ENCODE data around the gene HPCA. TPM values are rescaled to one million over a fixed set of nuclear protein-coding genes. Genes with fewer than 3 reads are reported as not detected.

The HPCA gene
- not detected for total RNA-seq
- long read RNA-seq = 0 reads

DNA sequence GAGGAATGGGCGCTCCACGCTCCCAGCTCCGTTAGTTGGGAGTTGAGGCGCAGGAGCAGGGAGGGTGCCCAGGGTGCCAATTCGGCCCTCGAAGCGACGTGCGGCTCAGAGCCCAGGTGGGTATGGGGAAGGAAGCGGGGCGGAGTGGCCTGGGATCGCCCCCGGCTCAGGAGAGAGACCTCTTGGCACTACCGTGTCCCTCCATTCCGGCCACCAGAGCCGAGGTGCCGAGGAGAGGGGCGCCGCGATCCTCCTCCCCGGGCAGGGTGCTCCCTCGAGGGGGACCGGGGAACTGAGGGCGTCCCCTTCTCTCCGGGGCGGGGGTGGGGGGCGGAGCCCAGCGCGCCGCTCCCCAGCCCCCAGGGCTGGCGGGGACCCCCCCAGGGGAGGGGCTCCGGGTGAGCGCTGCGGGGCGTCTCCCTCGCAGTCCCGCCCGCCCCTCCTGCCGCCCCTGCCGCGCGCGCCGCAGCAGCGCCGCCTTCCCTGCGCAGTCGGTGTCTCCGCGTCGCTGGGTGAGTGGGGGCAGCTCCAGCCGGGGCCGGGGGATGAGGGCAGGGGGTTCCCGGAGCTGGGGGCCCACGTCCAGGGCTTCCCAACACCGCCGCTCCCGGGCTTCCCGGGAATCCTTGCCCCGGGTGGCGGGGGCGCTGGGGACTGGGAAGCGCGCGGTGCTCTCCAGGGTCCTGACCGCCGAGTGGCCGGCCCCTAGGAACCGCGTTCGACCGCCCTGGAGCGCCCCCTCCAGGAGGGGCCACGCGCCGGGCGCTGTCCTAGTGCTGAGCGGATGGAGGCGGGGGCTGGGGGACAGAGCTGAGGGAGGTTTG, at the start of gene HPCA:
Gene HPCA (plus strand): TSS at position 488 of the 824 bp plus-strand sequence. CDS start 2,408 bp downstream, outside the sequence.
- intact Hi-C loops (cut with DNase I) = no loop called here
- DNase-seq (peak; percentile 72), ATAC-seq (ENCODE audit: poor library complexity) (peak; percentile 76)

DNA sequence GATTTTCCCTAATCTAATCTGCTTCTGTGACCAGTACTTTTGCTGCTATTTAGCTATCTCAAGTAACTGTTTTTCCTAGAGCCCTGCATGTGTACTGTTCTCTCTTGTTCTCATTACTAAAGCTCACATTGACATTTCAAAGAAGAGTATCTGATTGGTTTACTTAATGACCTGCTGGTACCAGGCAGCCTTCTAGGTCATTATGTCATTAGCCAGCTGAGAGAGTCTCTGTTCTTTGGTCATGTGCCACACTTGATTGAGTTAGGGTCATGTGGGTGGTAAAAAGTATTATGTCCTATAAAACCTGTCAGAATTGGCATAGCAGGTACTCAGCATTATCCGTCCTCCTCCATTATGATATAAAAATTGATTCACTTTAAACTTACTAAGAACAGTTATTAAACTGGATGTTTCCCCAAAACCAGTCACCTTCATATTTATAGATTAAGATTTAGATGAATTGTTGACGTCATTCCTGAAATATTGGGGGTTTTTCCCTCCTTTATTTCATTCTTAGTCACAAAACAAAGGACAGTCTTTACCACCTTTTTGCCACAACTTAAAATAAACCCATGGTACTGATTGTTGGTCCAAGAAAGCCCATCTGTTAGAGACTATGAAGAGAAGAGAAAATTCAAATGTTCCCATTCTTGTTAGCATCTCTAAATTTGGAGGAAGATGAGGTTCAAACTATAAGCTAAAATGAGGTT, 37.8 kb upstream of the HPCA start:
- DNase-seq = no peak
- intact Hi-C loops (cut with DNase I) = no loop called here
- ATAC-seq (ENCODE audit: poor library complexity) = no peak

- intact Hi-C loops (cut with DNase I) = no loop called here
- ATAC-seq (ENCODE audit: poor library complexity) = no peak
- DNase-seq = no peak
These were observed 30.3 kb upstream of the HPCA start for GRCh38 chr1:32855861-32856617.

DNA sequence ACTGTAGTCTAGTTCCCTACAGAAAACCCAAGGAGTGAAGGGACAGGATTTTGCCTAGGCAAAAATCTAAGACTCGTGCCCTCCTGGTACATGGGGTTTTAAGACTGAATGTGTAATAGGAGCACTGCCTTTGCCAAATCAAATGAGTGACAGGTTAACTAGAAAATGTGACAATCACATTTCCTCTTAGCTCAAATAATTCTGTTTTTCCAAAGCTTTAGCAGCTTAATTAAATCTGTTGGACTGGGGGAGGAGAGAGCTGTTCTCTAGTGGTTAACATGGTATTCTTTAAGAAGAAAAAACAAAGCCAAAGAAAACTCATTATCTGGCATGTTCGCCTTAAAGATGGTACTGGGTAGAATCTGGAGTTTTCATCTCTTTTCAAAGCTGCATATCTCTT, 28.2 kb upstream of the HPCA start:
- no peak for ATAC-seq (ENCODE audit: poor library complexity)
- intact Hi-C loops (cut with DNase I) = no loop called here
- DNase-seq = no peak

DNA sequence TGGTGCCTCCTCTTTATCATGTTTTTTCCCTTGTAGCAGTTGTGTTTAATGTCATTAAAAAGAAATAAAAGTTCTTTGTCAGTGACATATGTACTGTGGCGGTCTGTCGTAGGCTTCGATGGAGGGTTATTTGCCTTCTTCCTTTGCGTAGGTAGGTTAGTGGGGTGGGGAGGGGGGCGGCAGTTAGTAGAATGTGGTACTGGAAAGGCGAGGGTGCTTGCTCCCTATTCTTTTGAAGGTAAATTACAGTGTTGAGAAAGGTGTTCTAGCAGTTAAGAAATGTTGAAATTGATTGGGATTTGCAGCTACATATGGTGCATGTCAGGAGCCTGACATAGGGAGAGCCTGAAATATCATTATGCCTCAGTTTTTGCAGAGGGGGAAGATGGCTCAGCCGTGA, 27.5 kb upstream of the HPCA start:
- ATAC-seq (ENCODE audit: poor library complexity) = no peak
- intact Hi-C loops (cut with DNase I) = no loop called here
- DNase-seq = no peak

DNA sequence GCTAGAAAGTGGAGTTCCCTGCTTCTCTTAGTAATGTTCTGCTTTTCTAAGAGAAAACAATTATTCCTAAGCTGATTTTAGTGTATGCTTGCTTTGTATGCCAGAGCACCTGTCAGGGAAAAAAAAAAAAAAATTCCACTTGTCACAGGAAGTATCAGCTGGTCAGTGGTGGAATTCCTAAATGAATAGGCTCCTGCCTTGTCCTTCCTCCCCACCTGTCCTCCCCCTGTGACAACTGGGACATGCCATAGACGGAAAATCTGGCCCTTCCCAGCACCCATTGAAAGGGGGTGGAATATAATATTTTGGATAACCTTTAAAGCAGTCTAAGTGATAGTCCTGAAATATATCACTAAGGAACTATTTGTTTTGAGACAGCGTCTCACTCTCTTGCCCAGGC, 26.4 kb upstream of the HPCA start:
- intact Hi-C loops (cut with DNase I) = no loop called here
- DNase-seq (no peak), ATAC-seq (ENCODE audit: poor library complexity) (no peak)

DNA sequence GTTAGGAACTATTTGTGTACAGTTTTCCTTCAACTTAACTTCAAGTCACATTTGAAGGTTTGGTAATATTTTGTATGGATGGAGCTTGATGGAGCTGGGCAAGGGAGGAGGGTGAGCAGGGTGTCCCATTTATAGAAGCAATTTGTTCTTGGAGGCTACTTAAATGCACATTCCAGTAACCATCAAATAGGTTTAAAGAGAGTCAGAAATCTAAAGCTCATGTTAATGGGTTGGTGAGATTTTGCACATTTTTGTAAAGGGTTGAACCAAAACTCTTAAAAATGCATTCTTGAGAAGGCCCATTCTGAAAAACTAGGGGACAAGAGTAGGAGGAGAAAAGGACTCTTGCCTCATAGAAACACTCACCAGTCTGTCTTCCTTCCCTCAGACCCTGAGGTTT, 25.7 kb upstream of the HPCA start:
- intact Hi-C loops (cut with DNase I) = no loop called here
- DNase-seq (no peak), ATAC-seq (ENCODE audit: poor library complexity) (no peak)

DNA sequence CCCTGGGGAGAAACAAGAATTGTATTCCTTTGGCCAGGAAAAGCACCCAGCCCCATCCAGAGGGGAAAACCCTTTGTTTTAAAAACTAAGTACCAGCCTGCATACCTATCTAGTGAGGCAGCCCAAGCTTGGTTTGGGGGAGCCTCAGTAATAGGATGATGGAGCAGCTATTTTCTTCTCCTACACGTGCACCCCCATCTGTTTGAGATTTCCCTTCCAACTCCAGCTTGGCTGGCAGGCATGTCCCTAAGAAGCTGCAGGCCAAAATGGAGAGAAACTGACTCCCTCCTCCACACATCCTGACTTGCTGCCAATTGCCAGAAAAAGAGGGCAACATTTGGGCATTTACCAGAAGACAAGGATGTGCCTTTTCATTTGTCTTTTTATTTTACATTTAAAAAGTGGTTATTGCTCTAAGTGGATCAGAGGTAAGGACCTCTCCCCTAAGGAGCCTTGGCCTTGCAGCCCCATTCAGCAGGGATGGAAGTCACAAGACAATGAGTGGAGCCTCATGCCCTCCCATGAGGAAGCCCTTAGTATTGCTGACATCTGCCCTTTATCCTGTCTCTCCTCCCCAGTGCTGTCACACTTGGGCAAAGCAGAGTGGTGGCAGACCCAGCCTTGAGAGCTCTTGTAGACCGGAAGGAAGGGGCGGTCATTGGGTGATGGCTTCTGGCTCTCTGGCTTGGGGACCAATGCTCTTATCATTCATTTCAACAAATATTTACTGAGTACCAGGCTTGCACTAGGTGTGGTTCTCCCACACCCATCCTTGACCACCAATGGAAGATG, 24.2 kb upstream of the HPCA start:
- DNase-seq (no peak), ATAC-seq (ENCODE audit: poor library complexity) (no peak)
- intact Hi-C loops (cut with DNase I) = no loop called here

GRCh38 chr1:32863218-32863880, 22.9 kb upstream of the HPCA start:
- intact Hi-C loops (cut with DNase I) = no loop called here
- ATAC-seq (ENCODE audit: poor library complexity) = no peak
- DNase-seq = no peak

GRCh38 chr1:32863881-32864245, 22.4 kb upstream of the HPCA start:
- intact Hi-C loops (cut with DNase I) = no loop called here
- DNase-seq (no peak), ATAC-seq (ENCODE audit: poor library complexity) (peak; percentile 6)

DNA sequence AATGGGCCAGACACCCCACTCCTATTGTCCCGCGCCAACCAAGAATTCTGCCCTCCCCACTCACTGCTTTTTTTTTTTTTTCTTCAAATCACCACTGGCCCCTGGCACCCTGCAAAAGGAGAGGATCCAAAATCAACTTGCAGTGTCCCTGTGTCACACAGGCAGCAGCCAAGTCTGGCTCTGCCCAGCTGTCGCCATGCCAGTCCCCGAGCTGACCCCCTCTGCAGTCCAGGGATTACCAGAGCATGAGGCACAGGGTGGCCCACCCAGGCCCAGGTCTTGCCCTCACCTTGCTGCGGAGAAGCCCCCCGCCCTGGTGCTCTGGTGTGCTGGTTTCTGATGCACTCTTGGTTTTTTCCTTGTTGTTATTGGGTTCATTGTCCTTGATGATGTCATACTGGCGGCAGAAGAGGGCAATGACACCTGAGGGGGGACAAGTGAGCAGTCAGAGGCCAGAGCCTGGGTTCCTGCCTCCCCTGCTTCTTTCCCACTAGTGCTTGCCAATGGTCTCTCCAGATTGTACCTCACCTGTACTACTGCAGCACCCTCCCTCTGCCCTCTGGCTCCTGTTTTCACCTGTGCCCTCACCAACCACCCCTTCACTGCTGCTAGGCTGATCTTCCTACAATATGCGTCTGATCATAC, 21.8 kb upstream of the HPCA start:
- DNase-seq = no peak
- peak; percentile 67 for ATAC-seq (ENCODE audit: poor library complexity)
- intact Hi-C loops (cut with DNase I) = no loop called here

DNA sequence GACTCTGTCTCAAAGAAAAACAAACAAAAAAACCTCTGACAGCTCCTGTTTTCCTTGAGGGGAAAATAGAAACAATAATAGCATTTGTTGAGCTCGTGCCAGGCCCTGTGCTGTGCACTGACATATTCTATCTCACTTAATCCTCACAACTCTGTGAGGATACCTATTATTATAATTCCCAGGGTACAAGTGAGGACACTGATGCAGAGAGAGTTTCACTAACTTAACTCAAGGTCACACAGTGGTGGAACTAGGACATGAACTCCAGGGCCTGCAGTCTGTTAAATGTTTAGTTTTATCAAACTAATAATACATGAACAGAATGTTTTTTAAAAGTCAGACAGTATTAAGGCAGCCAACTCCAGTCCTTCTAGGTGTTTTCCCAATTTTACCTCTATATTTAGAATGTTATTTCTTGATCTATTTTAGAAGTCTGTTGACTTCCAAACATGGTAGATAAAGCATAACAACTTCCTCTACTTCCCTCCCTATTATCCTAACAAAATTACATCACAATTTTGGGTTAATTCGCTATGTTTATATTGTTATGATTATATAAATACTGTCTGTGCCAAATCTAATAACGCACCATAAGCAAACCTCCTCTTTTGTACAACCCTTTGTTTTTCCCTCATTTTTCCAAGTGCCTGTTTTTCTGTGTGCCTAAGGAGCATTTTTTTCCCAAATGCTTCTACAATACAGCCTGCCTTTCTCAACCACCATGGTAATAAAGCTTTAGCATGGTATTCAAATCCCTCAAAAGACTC, 20.5 kb upstream of the HPCA start:
- peak; percentile 41 for ATAC-seq (ENCODE audit: poor library complexity)

DNA sequence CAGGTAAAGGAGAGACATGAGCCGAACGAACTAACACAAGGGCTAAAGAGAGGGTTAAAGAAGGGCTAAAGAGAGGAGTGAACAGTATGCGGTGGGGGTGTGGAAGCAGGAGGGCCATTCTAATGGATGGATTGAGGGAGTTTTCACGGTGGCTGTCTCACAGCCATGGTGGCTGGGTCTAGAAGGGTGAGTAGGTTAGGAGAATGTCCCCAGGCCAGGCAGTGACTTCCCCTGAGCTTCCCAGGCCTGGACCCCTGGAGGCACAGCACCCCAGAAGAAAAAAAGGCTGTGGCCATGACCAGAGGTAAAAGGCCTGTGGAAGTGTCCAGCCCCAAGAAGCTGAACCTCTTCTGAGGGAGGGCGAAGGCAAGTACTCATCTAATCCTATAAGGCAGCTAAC, 19.1 kb upstream of the HPCA start:
- intact Hi-C loops (cut with DNase I) = no loop called here
- ATAC-seq (ENCODE audit: poor library complexity) (no peak), DNase-seq (no peak)

More for the DNA sequence above, 20.5 kb upstream of the HPCA start:
- intact Hi-C loops (cut with DNase I) = no loop called here
- DNase-seq = no peak

- intact Hi-C loops (cut with DNase I) = no loop called here
- DNase-seq = no peak
These were observed 18.6 kb upstream of the HPCA start for GRCh38 chr1:32867671-32868070.

DNA sequence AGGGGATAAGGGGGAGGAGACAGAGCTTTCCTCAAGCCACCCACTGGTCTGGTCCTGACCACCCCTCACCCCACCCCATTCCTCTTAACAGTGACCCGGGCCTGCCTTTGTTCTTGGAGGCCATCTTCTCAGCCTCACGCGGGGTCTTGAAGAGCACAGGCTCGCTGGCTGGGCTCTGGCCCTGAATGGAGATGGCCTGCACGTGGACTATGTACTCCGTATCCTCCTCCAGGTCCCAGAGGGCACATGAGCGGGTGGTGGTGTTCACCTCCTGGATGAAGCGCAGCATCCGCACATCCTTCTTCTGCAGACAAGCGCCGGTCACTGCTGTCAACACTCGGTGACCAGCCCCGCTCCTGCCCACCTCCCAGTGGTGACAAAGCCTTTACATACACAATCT, 18.2 kb upstream of the HPCA start:
- intact Hi-C loops (cut with DNase I) = no loop called here
- no peak for ATAC-seq (ENCODE audit: poor library complexity)
- no peak for DNase-seq

More at GRCh38 chr1:32867671-32868070, 18.6 kb upstream of the HPCA start:
- no peak for ATAC-seq (ENCODE audit: poor library complexity)

DNA sequence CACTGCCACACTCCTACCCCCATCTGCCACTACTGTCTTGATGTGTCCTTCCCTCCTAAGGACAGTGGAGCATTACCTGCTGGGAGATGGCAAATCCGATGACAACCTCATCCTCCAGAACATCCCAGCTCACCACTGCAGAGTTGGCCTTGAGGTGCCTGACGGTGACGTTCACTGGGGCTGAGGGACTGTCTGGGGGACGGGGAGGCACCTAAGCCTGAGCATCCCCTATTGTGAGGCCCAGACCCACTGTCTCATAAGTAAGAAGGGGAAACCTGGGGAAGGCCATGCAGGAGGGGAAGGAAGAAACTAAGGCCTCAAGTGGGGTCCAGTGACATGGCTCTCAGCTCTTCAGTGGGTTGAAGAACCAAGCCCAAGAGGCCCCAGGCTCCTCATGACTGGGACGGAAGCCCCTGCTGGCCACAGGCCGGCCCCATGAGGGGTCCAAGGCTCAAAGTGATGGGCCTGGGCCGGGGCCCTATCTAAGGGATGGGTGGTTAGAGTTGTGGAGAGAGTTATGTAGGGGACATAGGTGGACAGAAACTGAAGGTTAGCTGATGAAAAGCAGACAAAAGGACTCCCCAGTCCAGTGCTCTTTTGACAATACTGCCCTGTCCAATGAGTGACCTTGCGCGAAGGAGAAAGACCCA, 17.4 kb upstream of the HPCA start:
- intact Hi-C loops (cut with DNase I) = no loop called here
- ATAC-seq (ENCODE audit: poor library complexity) = no peak
- DNase-seq = no peak

Data from Right ventricle myocardium superior (tissue), 1 donor.